ENCODE data around the gene PCDHGB6. TPM values are rescaled to one million over a fixed set of nuclear protein-coding genes. Genes with fewer than 3 reads are reported as not detected.

Gene PCDHGB6
- total and polyA plus RNA-seq, 9 of the 15 experiments (the other 6 are each of a cell fraction or from before 2014, with no cell fraction given): 0.01 to 0.11 (median 0.07) TPM; not detected in 1

DNA sequence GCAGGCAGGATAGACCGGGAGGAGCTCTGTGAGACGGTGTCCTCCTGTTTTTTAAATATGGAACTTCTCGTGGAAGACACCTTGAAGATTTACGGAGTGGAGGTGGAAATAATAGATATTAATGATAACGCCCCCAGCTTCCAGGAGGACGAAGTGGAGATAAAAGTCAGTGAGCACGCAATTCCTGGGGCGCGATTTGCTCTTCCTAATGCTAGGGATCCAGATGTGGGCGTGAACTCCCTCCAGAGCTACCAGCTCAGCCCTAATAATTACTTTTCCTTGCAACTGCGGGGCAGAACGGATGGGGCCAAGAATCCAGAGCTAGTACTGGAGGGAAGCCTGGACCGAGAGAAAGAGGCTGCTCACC is 13.7 kb downstream of the PCDHGB6 start:
- Histone ChIP-seq H2AFZ (ENCODE audit: low read depth, low read length) (no peak overlapping the region), H3K27ac (ENCODE audit: extremely low read depth, low read depth, low read length) (no peak overlapping the region), H3K9ac (ENCODE audit: insufficient read depth in 1 of 2, low read depth in 2 of 2, low read length in 2 of 2) (no peak overlapping the region), H3K36me3 (ENCODE audit: control insufficient read depth, insufficient read depth, low read length) (no peaks in the 10 kb centered on the region), H3K9me3 (replicated peaks; ENCODE audit: control insufficient read depth, insufficient read depth, low read depth, low read length) (0 out of 2 replicates have a peak, but pooled peaks cover 1% of the 10 kb centered on the region), H3K4me1 (replicated peaks in 1 of 2; ENCODE audit: control insufficient read depth in 2 of 2, insufficient read depth in 2 of 2, low read length in 2 of 2) (peaks cover 0 to 23% of the 10 kb centered on the region in 2 experiments; a peak in 2 of 5 replicates), H3K4me3 (peak overlapping the region; percentile 17; the same call in 1 of the 2 replicates), H3K9me1 (ENCODE audit: control insufficient read depth, insufficient read depth, low read length) (no peaks in the 10 kb centered on the region), H4K20me1 (replicated peaks; ENCODE audit: control insufficient read depth, insufficient read depth, low read length) (no peaks in the 10 kb centered on the region), H3K27me3 (ENCODE audit: control insufficient read depth in 2 of 2, insufficient read depth in 2 of 2, low read length in 2 of 2) (peaks cover 0 to 41% of the 10 kb centered on the region in 2 experiments; a peak in 3 of 5 replicates), H3K4me2 (ENCODE audit: insufficient read depth, low read length) (no peak overlapping the region; the same call in 1 of the 2 replicates), H3K79me2 (ENCODE audit: control insufficient read depth, insufficient read depth, low read length) (no peaks in the 10 kb centered on the region)
- BruUV-seq (replicated peaks): no TSS peak
- POLR2A ChIA-PET: interaction anchor here (0.5 to 1.5 kb wide), 4 partner anchors 9 to 535 kb away, joined by 3 to 7 read pairs (median 4); partner anchors contain the start of gene PCDHGA10
- CTCF ChIA-PET (ENCODE audit: low intra/inter-chr PET ratio): interaction anchor here (0.6 to 2.0 kb wide), 5 partner anchors 9 to 142 kb away, joined by 3 to 6 read pairs (median 3); no protein-coding TSS in a partner anchor
- 9% methylated on average over 13 of the region's 13 CpGs for WGBS (ENCODE audit: insufficient coverage, low coverage, missing lambda C conversion rate)
- ATAC-seq (no peak), FAIRE-seq (no peak), DNase-seq (ENCODE audit: extremely low read depth in 1 of 4, low spot score in 3 of 4) (no peak)
- intact Hi-C loops (cut with micrococcal nuclease) (loop anchor here (2.0 to 5.0 kb wide), 2 partner anchors 91 to 137 kb away; no protein-coding TSS in a partner anchor), in situ Hi-C loops (cut with MboI) (loop anchor here (5.0 kb wide), 2 partner anchors 101 to 141 kb away; no protein-coding TSS in a partner anchor)
- no peak for TF ChIP-seq ARID3A (IDR thresholded peaks at IDR 0.05; ENCODE audit: borderline replicate concordance, low read depth, low read length)

- no peak overlapping the region for H3K9ac ChIP-seq (ENCODE audit: insufficient read depth in 1 of 2, low read depth in 2 of 2, low read length in 2 of 2)
- FAIRE-seq (no peak), ATAC-seq (no peak), DNase-seq (ENCODE audit: extremely low read depth in 1 of 4, low spot score in 3 of 4) (no peak)
- no peaks in the 10 kb centered on the region for H3K79me2 ChIP-seq (ENCODE audit: control insufficient read depth, insufficient read depth, low read length)
- H3K4me3 ChIP-seq: no peak overlapping the region
- 24% methylated on average over 34 of the region's 42 CpGs for WGBS (ENCODE audit: insufficient coverage, low coverage, missing lambda C conversion rate)
- ChIA-PET POLR2A (no interaction called here), CTCF (ENCODE audit: low intra/inter-chr PET ratio) (no interaction called here)
- H2AFZ ChIP-seq (ENCODE audit: low read depth, low read length): no peak overlapping the region
- H3K9me3 ChIP-seq (replicated peaks; ENCODE audit: control insufficient read depth, insufficient read depth, low read depth, low read length): 0 out of 2 replicates have a peak, but pooled peaks cover 1% of the 10 kb centered on the region
- H3K36me3 ChIP-seq (ENCODE audit: control insufficient read depth, insufficient read depth, low read length): no peaks in the 10 kb centered on the region
- H3K9me1 ChIP-seq (ENCODE audit: control insufficient read depth, insufficient read depth, low read length): no peaks in the 10 kb centered on the region
- no peak overlapping the region for H3K27ac ChIP-seq (ENCODE audit: extremely low read depth, low read depth, low read length)
- intact Hi-C loops (cut with micrococcal nuclease): loop anchor here (5.0 kb wide), 1 partner anchor 89 kb away; no protein-coding TSS in a partner anchor
- H4K20me1 ChIP-seq (replicated peaks; ENCODE audit: control insufficient read depth, insufficient read depth, low read length): no peaks in the 10 kb centered on the region
- H3K4me1 ChIP-seq (replicated peaks in 1 of 2; ENCODE audit: control insufficient read depth in 2 of 2, insufficient read depth in 2 of 2, low read length in 2 of 2): peaks cover 0 to 22% of the 10 kb centered on the region in 2 experiments; a peak in 2 of 5 replicates
- peaks cover 6 to 47% of the 10 kb centered on the region in 2 experiments; a peak in 3 of 5 replicates for H3K27me3 ChIP-seq (ENCODE audit: control insufficient read depth in 2 of 2, insufficient read depth in 2 of 2, low read length in 2 of 2)
- no peak overlapping the region for H3K4me2 ChIP-seq (ENCODE audit: insufficient read depth, low read length)
- in situ Hi-C loops (cut with MboI): loop anchor here (5.0 kb wide), 2 partner anchors 99 to 139 kb away; no protein-coding TSS in a partner anchor
- BruUV-seq (replicated peaks): no TSS peak
- TF ChIP-seq ARID4B (CRISPR knock-in tag; IDR thresholded peaks at IDR 0.05) (0 out of 2 replicates have a peak, but pooled peaks have one; percentile 27), MAFG (tag; conservative IDR thresholded peaks at IDR 0.05) (no peak), PML (IDR thresholded peaks at IDR 0.05; ENCODE audit: low read length) (no peak), BRD4 (IDR thresholded peaks at IDR 0.05) (no peak)
- TF ChIP-seq, protein P1, sequence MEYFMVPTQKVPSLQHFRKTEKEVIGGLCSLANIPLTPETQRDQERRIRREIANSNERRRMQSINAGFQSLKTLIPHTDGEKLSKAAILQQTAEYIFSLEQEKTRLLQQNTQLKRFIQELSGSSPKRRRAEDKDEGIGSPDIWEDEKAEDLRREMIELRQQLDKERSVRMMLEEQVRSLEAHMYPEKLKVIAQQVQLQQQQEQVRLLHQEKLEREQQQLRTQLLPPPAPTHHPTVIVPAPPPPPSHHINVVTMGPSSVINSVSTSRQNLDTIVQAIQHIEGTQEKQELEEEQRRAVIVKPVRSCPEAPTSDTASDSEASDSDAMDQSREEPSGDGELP (CRISPR knock-in tag; IDR thresholded peaks at IDR 0.05; ENCODE audit: borderline replicate concordance): no peak
These were observed 15.0 kb downstream of the PCDHGB6 start for GRCh38 chr5:141422742-141423291.

All from K562 (cell line).